Suprapubic skin (tissue), 4 donors: Measurements from ENCODE around the gene TEX264. TPM values are rescaled to one million over a fixed set of nuclear protein-coding genes. Genes with fewer than 3 reads are reported as not detected.
A peak's percentile ranks its signal among the peaks of the same experiment; 100 is the strongest.

ENCODE experiments used
- DNase-seq, 2 donors: peaks; one replicate each; pipeline ENCODE4 v3.0.0-alpha.2; 2019; ENCODE audit warnings: low spot score in 2 of 2
- H3K27ac ChIP-seq: fragments of 200-600 bp; sonication (generic); one replicate; pipeline ENCODE4 v1.5.1; 2019
- H3K27me3 ChIP-seq: fragments of 200-600 bp; sonication (generic); one replicate; pipeline ENCODE4 v1.5.1; 2019
- H3K36me3 ChIP-seq: fragments of 200-600 bp; sonication (generic); one replicate; pipeline ENCODE4 v1.5.1; 2019
- H3K4me1 ChIP-seq: fragments of 200-600 bp; sonication (generic); one replicate; pipeline ENCODE4 v1.5.1; 2019
- H3K4me3 ChIP-seq: fragments of 200-600 bp; sonication (generic); one replicate; pipeline ENCODE4 v1.5.1; 2019; ENCODE audit warnings: mild to moderate bottlenecking
- H3K9me3 ChIP-seq: fragments of 200-600 bp; sonication (generic); one replicate; pipeline ENCODE4 v1.5.1; 2019
- CTCF ChIP-seq, 2 donors: fragments of 200-600 bp in 1 of 2; fragments of 450-650 bp in 1 of 2; sonication (generic) in 1 of 2; IDR thresholded peaks; one replicate each; pipeline ENCODE4 v1.5.1; 2016 to 2019; ENCODE audit warnings: antibody characterized with exemption in 2 of 2, mild to moderate bottlenecking in 1 of 2, moderate library complexity in 1 of 2
- EP300 ChIP-seq: sonication (generic); formaldehyde crosslinking; IDR thresholded peaks from one replicate; pipeline ENCODE4 v1.6.1; 2017; ENCODE audit warnings: antibody characterized with exemption
- POLR2A ChIP-seq, 2 donors: fragments of 450-650 bp; IDR thresholded peaks; one replicate each; pipeline ENCODE4 v1.6.1; 2017; ENCODE audit warnings: antibody characterized with exemption in 2 of 2, mild to moderate bottlenecking in 2 of 2, moderate library complexity in 2 of 2
- POLR2AphosphoS5 ChIP-seq, 3 donors: sonication (generic); formaldehyde crosslinking; IDR thresholded peaks; one replicate each; pipeline ENCODE4 v1.6.1; 2017; ENCODE audit warnings: antibody characterized with exemption in 3 of 3
- WGBS: methylation state at CpG from one replicate; pipeline ENCODE4 v1.1.5; 2018; 5-methylcytosine and 5-hydroxymethylcytosine counted together
- total RNA-seq, 4 donors: library from RNA; depleted of rRNA; stranded (reverse); fragments of >200 nt; gene quantifications; one replicate each; pipeline ENCODE4 v1.1.0, GENCODE V29; 2016

TEX264 gene
- total RNA-seq, 4 donors from 2014 or later, result 52.3 to 137 (median 129) TPM

- H3K4me1 ChIP-seq, result peaks cover 74% of the 10 kb centered on the region
- H3K9me3 ChIP-seq, result no peaks in the 10 kb centered on the region
- no peak overlapping the region for H3K27ac ChIP-seq
- H3K27me3 ChIP-seq, result no peaks in the 10 kb centered on the region
- H3K36me3 ChIP-seq, result peaks cover 45% of the 10 kb centered on the region
- no peak for DNase-seq
- H3K4me3 ChIP-seq, result no peak overlapping the region
- 72% methylated on average over 2 of the region's 2 CpGs for WGBS
- TF ChIP-seq POLR2AphosphoS5 (IDR thresholded peaks at IDR 0.05) (no peak), EP300 (no peak), CTCF (IDR thresholded peaks at IDR 0.05) (no peak)
These were observed 12.5 kb downstream of the TEX264 start for GRCh38 chr3:51683566-51683965.

GRCh38 chr3:51684971-51685751 lies 14.1 kb downstream of the TEX264 start:
- 59% methylated on average over 7 of the region's 7 CpGs for WGBS
- Histone ChIP-seq H3K9me3 (no peaks in the 10 kb centered on the region), H3K36me3 (peaks cover 48% of the 10 kb centered on the region), H3K4me1 (peaks cover 67% of the 10 kb centered on the region), H3K27ac (peak overlapping the region; percentile 79), H3K27me3 (no peaks in the 10 kb centered on the region), H3K4me3 (no peak overlapping the region)
- DNase-seq, result no peak
- no peak for TF ChIP-seq CTCF (IDR thresholded peaks at IDR 0.05)
- TF ChIP-seq POLR2AphosphoS5 (IDR thresholded peaks at IDR 0.05), result no peak
- no peak for TF ChIP-seq POLR2A (IDR thresholded peaks at IDR 0.05)
- TF ChIP-seq EP300, result no peak

- H3K9me3 ChIP-seq, result no peaks in the 10 kb centered on the region
- no peaks in the 10 kb centered on the region for H3K27me3 ChIP-seq
- peak overlapping the region; percentile 79 for H3K27ac ChIP-seq
- no peak for DNase-seq
- H3K36me3 ChIP-seq, result peaks cover 50% of the 10 kb centered on the region
- TF ChIP-seq POLR2AphosphoS5 (IDR thresholded peaks at IDR 0.05) (no peak), CTCF (IDR thresholded peaks at IDR 0.05) (no peak), EP300 (no peak), POLR2A (IDR thresholded peaks at IDR 0.05) (no peak)
- 87% methylated on average over 4 of the region's 4 CpGs for WGBS
- H3K4me1 ChIP-seq, result peaks cover 61% of the 10 kb centered on the region
- no peak overlapping the region for H3K4me3 ChIP-seq
These were observed 15.0 kb downstream of the TEX264 start for GRCh38 chr3:51686056-51686455.

GRCh38 chr3:51686512-51687215 lies 15.6 kb downstream of the TEX264 start:
- H3K36me3 ChIP-seq, result peaks cover 56% of the 10 kb centered on the region
- TF ChIP-seq POLR2A (IDR thresholded peaks at IDR 0.05) (no peak), EP300 (no peak), POLR2AphosphoS5 (IDR thresholded peaks at IDR 0.05) (no peak), CTCF (IDR thresholded peaks at IDR 0.05) (no peak)
- peaks cover 58% of the 10 kb centered on the region for H3K4me1 ChIP-seq
- H3K27ac ChIP-seq, result peak overlapping the region; percentile 79
- WGBS, result 50% methylated on average over 7 of the region's 10 CpGs
- H3K4me3 ChIP-seq, result no peak overlapping the region
- no peak for DNase-seq
- no peaks in the 10 kb centered on the region for H3K27me3 ChIP-seq
- H3K9me3 ChIP-seq, result no peaks in the 10 kb centered on the region
